ENCODE results near the gene DYNLT5.
"Not testable (repeated sequence)": the region's sequence is repeated elsewhere in the genome, so short reads cannot be mapped to it uniquely, and the experiment has no call there.

Gene DYNLT5

GRCh38 chr1:66773227-66773626, 21.0 kb downstream of the DYNLT5 start:
- no peaks in the 10 kb centered on the region for H3K27me3 ChIP-seq (ENCODE audit: low read depth, low read length)
- H3K27ac ChIP-seq (ENCODE audit: low read length): no peak overlapping the region
- H3K4me3 ChIP-seq (ENCODE audit: low read depth in 1 of 2, low read length in 2 of 2): no peak overlapping the region
- no peaks in the 10 kb centered on the region for H3K36me3 ChIP-seq (ENCODE audit: control insufficient read depth in 1 of 2, insufficient read depth in 2 of 2, low read length in 2 of 2)
- H3K9me3 ChIP-seq (ENCODE audit: control insufficient read depth in 1 of 2, low read length in 2 of 2): no peaks in the 10 kb centered on the region
- H3K4me1 ChIP-seq (ENCODE audit: control insufficient read depth in 1 of 2, insufficient read depth in 2 of 2, low read length in 2 of 2): no peaks in the 10 kb centered on the region

- Histone ChIP-seq H3K27ac (ENCODE audit: low read length) (no peak overlapping the region), H3K4me3 (ENCODE audit: low read depth in 1 of 2, low read length in 2 of 2) (no peak overlapping the region), H3K27me3 (ENCODE audit: low read depth, low read length) (no peaks in the 10 kb centered on the region), H3K9me3 (ENCODE audit: control insufficient read depth in 1 of 2, low read length in 2 of 2) (no peaks in the 10 kb centered on the region), H3K4me1 (ENCODE audit: control insufficient read depth in 1 of 2, insufficient read depth in 2 of 2, low read length in 2 of 2) (no peaks in the 10 kb centered on the region), H3K36me3 (ENCODE audit: control insufficient read depth in 1 of 2, insufficient read depth in 2 of 2, low read length in 2 of 2) (no peaks in the 10 kb centered on the region)
Observed at GRCh38 chr1:66774438-66774837, 22.2 kb downstream of the DYNLT5 start.

- no peaks in the 10 kb centered on the region for H3K4me1 ChIP-seq (ENCODE audit: control insufficient read depth in 1 of 2, insufficient read depth in 2 of 2, low read length in 2 of 2)
- no peaks in the 10 kb centered on the region for H3K27me3 ChIP-seq (ENCODE audit: low read depth, low read length)
- no peak overlapping the region for H3K27ac ChIP-seq (ENCODE audit: low read length)
- no peaks in the 10 kb centered on the region for H3K36me3 ChIP-seq (ENCODE audit: control insufficient read depth in 1 of 2, insufficient read depth in 2 of 2, low read length in 2 of 2)
- no peaks in the 10 kb centered on the region for H3K9me3 ChIP-seq (ENCODE audit: control insufficient read depth in 1 of 2, low read length in 2 of 2)
- H3K4me3 ChIP-seq (ENCODE audit: low read depth in 1 of 2, low read length in 2 of 2): no peak overlapping the region
Observed at GRCh38 chr1:66775646-66776045, 23.4 kb downstream of the DYNLT5 start.

GRCh38 chr1:66777831-66778230, 25.6 kb downstream of the DYNLT5 start:
- H3K27ac ChIP-seq (ENCODE audit: low read length): no peak overlapping the region
- no peak overlapping the region for H3K4me3 ChIP-seq (ENCODE audit: low read depth in 1 of 2, low read length in 2 of 2)
- no peaks in the 10 kb centered on the region for H3K36me3 ChIP-seq (ENCODE audit: control insufficient read depth in 1 of 2, insufficient read depth in 2 of 2, low read length in 2 of 2)
- H3K9me3 ChIP-seq (ENCODE audit: control insufficient read depth in 1 of 2, low read length in 2 of 2): no peaks in the 10 kb centered on the region
- no peaks in the 10 kb centered on the region for H3K4me1 ChIP-seq (ENCODE audit: control insufficient read depth in 1 of 2, insufficient read depth in 2 of 2, low read length in 2 of 2)
- no peaks in the 10 kb centered on the region for H3K27me3 ChIP-seq (ENCODE audit: low read depth, low read length)

- Histone ChIP-seq H3K4me1 (ENCODE audit: control insufficient read depth in 1 of 2, insufficient read depth in 2 of 2, low read length in 2 of 2) (no peaks in the 10 kb centered on the region), H3K27me3 (ENCODE audit: low read depth, low read length) (no peaks in the 10 kb centered on the region), H3K27ac (ENCODE audit: low read length) (no peak overlapping the region), H3K9me3 (ENCODE audit: control insufficient read depth in 1 of 2, low read length in 2 of 2) (no peaks in the 10 kb centered on the region), H3K4me3 (ENCODE audit: low read depth in 1 of 2, low read length in 2 of 2) (no peak overlapping the region), H3K36me3 (ENCODE audit: control insufficient read depth in 1 of 2, insufficient read depth in 2 of 2, low read length in 2 of 2) (no peaks in the 10 kb centered on the region)
Observed at GRCh38 chr1:66778266-66778665, 26.0 kb downstream of the DYNLT5 start.

GRCh38 chr1:66778969-66779368, 26.7 kb downstream of the DYNLT5 start:
- H3K4me1 ChIP-seq (ENCODE audit: control insufficient read depth in 1 of 2, insufficient read depth in 2 of 2, low read length in 2 of 2): no peaks in the 10 kb centered on the region
- no peak overlapping the region for H3K4me3 ChIP-seq (ENCODE audit: low read depth in 1 of 2, low read length in 2 of 2)
- H3K9me3 ChIP-seq (ENCODE audit: control insufficient read depth in 1 of 2, low read length in 2 of 2): no peaks in the 10 kb centered on the region
- no peaks in the 10 kb centered on the region for H3K36me3 ChIP-seq (ENCODE audit: control insufficient read depth in 1 of 2, insufficient read depth in 2 of 2, low read length in 2 of 2)
- no peak overlapping the region for H3K27ac ChIP-seq (ENCODE audit: low read length)
- no peaks in the 10 kb centered on the region for H3K27me3 ChIP-seq (ENCODE audit: low read depth, low read length)

- no peak overlapping the region for H3K27ac ChIP-seq (ENCODE audit: low read length)
- H3K27me3 ChIP-seq (ENCODE audit: low read depth, low read length): no peaks in the 10 kb centered on the region
- H3K4me1 ChIP-seq (ENCODE audit: control insufficient read depth in 1 of 2, insufficient read depth in 2 of 2, low read length in 2 of 2): no peaks in the 10 kb centered on the region
- no peak overlapping the region for H3K4me3 ChIP-seq (ENCODE audit: low read depth in 1 of 2, low read length in 2 of 2)
- H3K36me3 ChIP-seq (ENCODE audit: control insufficient read depth in 1 of 2, insufficient read depth in 2 of 2, low read length in 2 of 2): no peaks in the 10 kb centered on the region
- no peaks in the 10 kb centered on the region for H3K9me3 ChIP-seq (ENCODE audit: control insufficient read depth in 1 of 2, low read length in 2 of 2)
Observed at GRCh38 chr1:66779475-66780078, 27.3 kb downstream of the DYNLT5 start.

- not testable (repeated sequence) for H3K27me3 ChIP-seq (ENCODE audit: low read depth, low read length); H3K4me1 ChIP-seq (ENCODE audit: control insufficient read depth in 1 of 2, insufficient read depth in 2 of 2, low read length in 2 of 2); H3K9me3 ChIP-seq (ENCODE audit: control insufficient read depth in 1 of 2, low read length in 2 of 2); H3K36me3 ChIP-seq (ENCODE audit: control insufficient read depth in 1 of 2, insufficient read depth in 2 of 2, low read length in 2 of 2); H3K27ac ChIP-seq (ENCODE audit: low read length); H3K4me3 ChIP-seq (ENCODE audit: low read depth in 1 of 2, low read length in 2 of 2)
Observed at GRCh38 chr1:66785800-66786199, 33.5 kb downstream of the DYNLT5 start.

- H3K9me3 ChIP-seq (ENCODE audit: control insufficient read depth in 1 of 2, low read length in 2 of 2): no peaks in the 10 kb centered on the region
- no peaks in the 10 kb centered on the region for H3K4me1 ChIP-seq (ENCODE audit: control insufficient read depth in 1 of 2, insufficient read depth in 2 of 2, low read length in 2 of 2)
- H3K27me3 ChIP-seq (ENCODE audit: low read depth, low read length): no peaks in the 10 kb centered on the region
- H3K4me3 ChIP-seq (ENCODE audit: low read depth in 1 of 2, low read length in 2 of 2): no peak overlapping the region
- no peak overlapping the region for H3K27ac ChIP-seq (ENCODE audit: low read length)
- H3K36me3 ChIP-seq (ENCODE audit: control insufficient read depth in 1 of 2, insufficient read depth in 2 of 2, low read length in 2 of 2): no peaks in the 10 kb centered on the region
Observed at GRCh38 chr1:66787641-66788040, 35.4 kb downstream of the DYNLT5 start.

- H3K27me3 ChIP-seq (ENCODE audit: low read depth, low read length): no peaks in the 10 kb centered on the region
- H3K4me3 ChIP-seq (ENCODE audit: low read depth in 1 of 2, low read length in 2 of 2): no peak overlapping the region
- H3K27ac ChIP-seq (ENCODE audit: low read length): no peak overlapping the region
- no peaks in the 10 kb centered on the region for H3K9me3 ChIP-seq (ENCODE audit: control insufficient read depth in 1 of 2, low read length in 2 of 2)
- H3K4me1 ChIP-seq (ENCODE audit: control insufficient read depth in 1 of 2, insufficient read depth in 2 of 2, low read length in 2 of 2): no peaks in the 10 kb centered on the region
- H3K36me3 ChIP-seq (ENCODE audit: control insufficient read depth in 1 of 2, insufficient read depth in 2 of 2, low read length in 2 of 2): no peaks in the 10 kb centered on the region
Observed at GRCh38 chr1:66788231-66788939, 36.1 kb downstream of the DYNLT5 start.

GRCh38 chr1:66791621-66792610, 39.7 kb downstream of the DYNLT5 start:
- no peaks in the 10 kb centered on the region for H3K9me3 ChIP-seq (ENCODE audit: control insufficient read depth in 1 of 2, low read length in 2 of 2)

More at GRCh38 chr1:66791621-66792610, 39.7 kb downstream of the DYNLT5 start:
- Histone ChIP-seq H3K27me3 (ENCODE audit: low read depth, low read length) (no peaks in the 10 kb centered on the region), H3K27ac (ENCODE audit: low read length) (no peak overlapping the region), H3K4me3 (ENCODE audit: low read depth in 1 of 2, low read length in 2 of 2) (no peak overlapping the region), H3K36me3 (ENCODE audit: control insufficient read depth in 1 of 2, insufficient read depth in 2 of 2, low read length in 2 of 2) (no peaks in the 10 kb centered on the region), H3K4me1 (ENCODE audit: control insufficient read depth in 1 of 2, insufficient read depth in 2 of 2, low read length in 2 of 2) (no peaks in the 10 kb centered on the region)

Measured in muscle layer of duodenum (tissue), 2 donors.